HepG2 (cell line): ENCODE data around the gene IL21R. TPM values are rescaled to one million over a fixed set of nuclear protein-coding genes. Genes with fewer than 3 reads are reported as not detected.

Experiments used
- ATAC-seq: fragments of 200-7000 bp; cut with Tn5 transposase; 3 replicates; pipeline ENCODE4 v1.9.1; 2020; ENCODE audit warnings: mild to moderate bottlenecking, moderate library complexity
- BruUV-seq: library from RNA; stranded (reverse); fragments of 400-500 nt; replicated peaks from 2 replicates; lab custom pipeline; 2021; lab: Mats Ljungman, UMichigan
- CTCF ChIA-PET: fragments of 300-600 bp; formaldehyde crosslinking; extraction: SDS; loops from one replicate; lab custom pipeline; 2021; ENCODE audit warnings: low total read pairs, inconsistent platforms, low intra/inter-chr PET ratio; lab: Yijun Ruan, JAX
- POLR2A ChIA-PET: fragments of 350-600 bp; sonication (Branson Sonifier 250); formaldehyde crosslinking; loops from one replicate; lab custom pipeline; 2020; ENCODE audit warnings: antibody characterized with exemption, inconsistent platforms; lab: Yijun Ruan, JAX
- DNase-seq: peaks from one replicate; pipeline ENCODE4 v3.0.0-alpha.2; 2015; ENCODE audit warnings: low spot score
- FAIRE-seq: peaks from 3 replicates; lab custom pipeline; 2011; peaks lifted over from hg19 to GRCh38; lab: Jason Lieb, UNC
- H2AFZ ChIP-seq: one replicate; pipeline ENCODE4 v1.6.1; 2011; ENCODE audit warnings: low read length, inconsistent platforms
- H3K27ac ChIP-seq: fragments of 300-600 bp; 3 replicates; pipeline ENCODE4 v1.8.0; 2011; ENCODE audit warnings: mixed run types, mild to moderate bottlenecking, mixed read lengths, low read length, inconsistent platforms; ENCODE audit not compliant: insufficient read depth; ENCODE audit errors: extremely low read length
- H3K27me3 ChIP-seq, 2 experiments: fragments of 200-600 bp in 1 of 2; 2 replicates in 1 of 2; 3 replicates in 1 of 2; pipeline versions ENCODE4 v1.6.0 to v1.8.0; 2011; ENCODE audit warnings: low read length in 2 of 2, mild to moderate bottlenecking in 2 of 2, moderate library complexity in 2 of 2, inconsistent platforms in 1 of 2; ENCODE audit not compliant: insufficient read depth in 2 of 2, control insufficient read depth in 1 of 2
- H3K36me3 ChIP-seq, 2 experiments: fragments of 200-600 bp in 1 of 2; replicated peaks in 1 of 2; 2 replicates in 1 of 2; 3 replicates in 1 of 2; pipeline versions ENCODE4 v1.5.1 to v1.8.0; 2011; ENCODE audit warnings: low read length in 2 of 2, inconsistent platforms in 1 of 2; ENCODE audit not compliant: insufficient read depth in 2 of 2, control insufficient read depth in 1 of 2
- H3K4me1 ChIP-seq: 2 replicates; pipeline ENCODE4 v1.5.1; 2012; ENCODE audit warnings: low read length, inconsistent platforms; ENCODE audit not compliant: insufficient read depth
- H3K4me2 ChIP-seq: 2 replicates; pipeline ENCODE4 v1.6.0; 2011; ENCODE audit warnings: low read depth, low read length, inconsistent platforms
- H3K4me3 ChIP-seq, 3 experiments: fragments of 200-600 bp in 1 of 3; sonication (generic), shearing (Covaris generic) in 1 of 3; replicated peaks in 1 of 3; 2 replicates each; pipeline ENCODE4 v1.5.1; 2011 to 2016; ENCODE audit warnings: low read length in 3 of 3, inconsistent platforms in 2 of 3, low read depth in 2 of 3, mild to moderate bottlenecking in 2 of 3, control low read depth in 1 of 3, mixed read lengths in 1 of 3; ENCODE audit not compliant: insufficient read depth in 1 of 3
- H3K79me2 ChIP-seq: one replicate; pipeline ENCODE4 v1.6.1; 2011; ENCODE audit warnings: low read length, inconsistent platforms; ENCODE audit not compliant: insufficient read depth
- H3K9ac ChIP-seq: 2 replicates; pipeline ENCODE4 v1.6.0; 2011; ENCODE audit warnings: mild to moderate bottlenecking, low read depth, low read length, inconsistent platforms; ENCODE audit not compliant: insufficient read depth
- H3K9me3 ChIP-seq: 2 replicates; pipeline ENCODE4 v1.5.1; 2012; ENCODE audit warnings: mild to moderate bottlenecking, low read length
- H4K20me1 ChIP-seq: 2 replicates; pipeline ENCODE4 v1.6.0; 2011; ENCODE audit warnings: inconsistent platforms, mild to moderate bottlenecking, low read length, moderate library complexity; ENCODE audit not compliant: insufficient read depth
- ATRX ChIP-seq: sonication (generic); formaldehyde crosslinking; IDR thresholded peaks from 2 replicates; pipeline ENCODE4 v1.4.0; 2020; ENCODE audit warnings: missing genetic modification reagents, borderline replicate concordance
- CBX1 ChIP-seq: IDR thresholded peaks from one replicate; pipeline ENCODE4 v1.6.1; 2016; ENCODE audit warnings: antibody characterized with exemption, low read depth
- IKZF5 ChIP-seq: IDR thresholded peaks from 2 replicates; pipeline ENCODE4 v1.6.1; 2018; ENCODE audit warnings: missing genetic modification reagents, mild to moderate bottlenecking, missing compliant biosample characterization
- KDM5A ChIP-seq: fragments of 200-600 bp; sonication (generic); IDR thresholded peaks from 2 replicates; pipeline ENCODE4 v1.7.0; 2018; ENCODE audit warnings: antibody characterized with exemption, mild to moderate bottlenecking, low read length, borderline replicate concordance
- MEIS1 ChIP-seq: sonication (generic); formaldehyde crosslinking; IDR thresholded peaks from 2 replicates; pipeline ENCODE4 v1.9.0; 2021; ENCODE audit warnings: mild to moderate bottlenecking, missing genetic modification reagents, moderate library complexity, borderline replicate concordance
- NKX3-1 ChIP-seq: sonication (generic); formaldehyde crosslinking; IDR thresholded peaks from 2 replicates; pipeline ENCODE4 v1.5.0; 2020; ENCODE audit warnings: missing genetic modification reagents
- SAFB2 ChIP-seq: sonication (generic); formaldehyde crosslinking; IDR thresholded peaks from 2 replicates; pipeline ENCODE4 v1.5.1; 2020; ENCODE audit warnings: missing genetic modification reagents, low read depth, mild to moderate bottlenecking, borderline replicate concordance
- ZFP1 ChIP-seq: IDR thresholded peaks from 2 replicates; pipeline ENCODE4 v1.6.1; 2016
- ZNF747 ChIP-seq: sonication (generic); formaldehyde crosslinking; IDR thresholded peaks from 2 replicates; pipeline ENCODE4 v1.8.1; 2023; ENCODE audit warnings: missing genetic modification reagents, mild to moderate bottlenecking, borderline replicate concordance
- ZNF766 ChIP-seq: sonication (generic); formaldehyde crosslinking; IDR thresholded peaks from 2 replicates; pipeline ENCODE4 v1.5.0; 2020; ENCODE audit warnings: missing genetic modification reagents, borderline replicate concordance
- WGBS: methylation state at CpG from one replicate; pipeline ENCODE4 v1.1.6; 2017; ENCODE audit warnings: low lambda C conversion rate; 5-methylcytosine and 5-hydroxymethylcytosine counted together
- in situ Hi-C: cut with HindIII; loops from 2 replicates; pipeline ENCODE4 v1.10.0; 2017; ENCODE audit warnings: low pct_unique_long_range_greater_than_20kb; ENCODE audit not compliant: extremely low pct_ligation_motif_present
- intact Hi-C: fragments of 100-400 bp; cut with micrococcal nuclease; formaldehyde crosslinking; loops from one replicate; pipeline ENCODE4 v1.10.0; 2022; ENCODE audit not compliant: unreplicated experiment
- polyA plus RNA-seq, 8 experiments: library from polyadenylated mRNA; depleted of rRNA in 3 of 8; stranded (reverse) in 7 of 8; unstranded in 1 of 8; fragments of >200 nt; fragmentation: Illumina TruSeq in 4 of 8; extraction: Trizol in 4 of 8; gene quantifications; 2 replicates each; pipeline versions ENCODE4 v1.2.1 to v1.2.3, GENCODE V29; 2011 to 2016; ENCODE audit warnings: low read depth in 4 of 8, missing spikeins in 1 of 8, mixed read lengths in 1 of 8; ENCODE audit not compliant: insufficient read depth in 1 of 8
- total RNA-seq, 5 experiments: library from RNA; depleted of rRNA; stranded (reverse); fragments of >200 nt; fragmentation: Illumina TruSeq; extraction: Trizol; gene quantifications; 2 replicates each; pipeline ENCODE4 v1.2.3, GENCODE V29; 2016; ENCODE audit warnings: low read depth in 1 of 5
- TF ChIP-seq, protein P1 (sequence below): sonication (generic); formaldehyde crosslinking; conservative IDR thresholded peaks from 2 replicates; pipeline ENCODE4 v1.4.0; 2020; ENCODE audit warnings: missing genetic modification reagents
- TF ChIP-seq, protein P2 (sequence below): sonication (generic); formaldehyde crosslinking; IDR thresholded peaks from 2 replicates; pipeline ENCODE4 v1.5.0; 2020; ENCODE audit warnings: missing genetic modification reagents
- TF ChIP-seq, protein P3 (sequence below): IDR thresholded peaks from 2 replicates; pipeline ENCODE4 v1.6.1; 2016; ENCODE audit warnings: control low read depth

The IL21R gene
- total and polyA plus RNA-seq, 2 of the 13 experiments (the other 11 are each of a cell fraction or from before 2014, with no cell fraction given), result 0.49 to 0.64 TPM

DNA sequence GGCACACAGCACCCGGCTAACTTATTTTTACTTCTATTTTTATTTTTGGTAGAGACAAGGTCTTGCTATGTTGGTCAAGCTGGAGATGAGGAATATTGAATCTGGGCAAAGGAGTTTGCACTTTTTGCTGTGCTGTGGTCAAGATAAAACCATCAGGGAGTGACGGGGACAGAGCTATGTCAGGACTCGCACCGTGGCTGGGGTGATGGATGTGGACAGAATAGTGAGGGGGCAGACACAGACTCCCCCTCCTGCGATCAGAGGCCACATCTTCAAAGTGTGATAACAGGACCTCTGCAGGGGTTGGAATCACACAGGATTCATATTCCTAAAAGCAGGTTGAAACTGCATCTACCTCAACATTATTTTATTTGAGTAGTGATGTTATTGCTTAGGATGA, 25.6 kb downstream of the IL21R start:
- H3K27ac ChIP-seq, result no peak overlapping the region
- peaks cover 6% of the 10 kb centered on the region; the same call in 1 of the 2 replicates for H3K9me3 ChIP-seq
- DNase-seq (no peak), FAIRE-seq (no peak), ATAC-seq (no peak)
- in situ Hi-C loops (no loop called here), intact Hi-C loops (no loop called here)
- no peaks in the 10 kb centered on the region for H3K36me3 ChIP-seq
- POLR2A ChIA-PET, result no interaction called here
- no peak overlapping the region for H3K9ac ChIP-seq
- CTCF ChIA-PET, result no interaction called here
- H3K27me3 ChIP-seq, result peaks cover 0 to 13% of the 10 kb centered on the region in 2 experiments; a peak in 3 of 5 replicates
- no peaks in the 10 kb centered on the region for H3K79me2 ChIP-seq
- BruUV-seq, result no TSS peak
- H3K4me3 ChIP-seq, result peak overlapping the region in 1 of 3 experiments; percentile 17; a peak in 1 of 6 replicates
- H4K20me1 ChIP-seq, result no peaks in the 10 kb centered on the region
- 16% methylated on average over 5 of the region's 5 CpGs for WGBS
- H3K4me2 ChIP-seq, result peak overlapping the region; percentile 30
- TF ChIP-seq ATRX (CRISPR knock-in tag) (no peak), MEIS1 (no peak), ZNF766 (CRISPR knock-in tag) (no peak), IKZF5 (no peak), NKX3-1 (CRISPR knock-in tag) (no peak), ZNF747 (CRISPR knock-in tag) (no peak), SAFB2 (no peak), ZFP1 (CRISPR knock-in tag) (no peak), CBX1 (no peak), KDM5A (no peak)
- TF ChIP-seq, protein P1, sequence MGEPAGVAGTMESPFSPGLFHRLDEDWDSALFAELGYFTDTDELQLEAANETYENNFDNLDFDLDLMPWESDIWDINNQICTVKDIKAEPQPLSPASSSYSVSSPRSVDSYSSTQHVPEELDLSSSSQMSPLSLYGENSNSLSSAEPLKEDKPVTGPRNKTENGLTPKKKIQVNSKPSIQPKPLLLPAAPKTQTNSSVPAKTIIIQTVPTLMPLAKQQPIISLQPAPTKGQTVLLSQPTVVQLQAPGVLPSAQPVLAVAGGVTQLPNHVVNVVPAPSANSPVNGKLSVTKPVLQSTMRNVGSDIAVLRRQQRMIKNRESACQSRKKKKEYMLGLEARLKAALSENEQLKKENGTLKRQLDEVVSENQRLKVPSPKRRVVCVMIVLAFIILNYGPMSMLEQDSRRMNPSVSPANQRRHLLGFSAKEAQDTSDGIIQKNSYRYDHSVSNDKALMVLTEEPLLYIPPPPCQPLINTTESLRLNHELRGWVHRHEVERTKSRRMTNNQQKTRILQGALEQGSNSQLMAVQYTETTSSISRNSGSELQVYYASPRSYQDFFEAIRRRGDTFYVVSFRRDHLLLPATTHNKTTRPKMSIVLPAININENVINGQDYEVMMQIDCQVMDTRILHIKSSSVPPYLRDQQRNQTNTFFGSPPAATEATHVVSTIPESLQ (CRISPR knock-in tag), result no peak
- TF ChIP-seq, protein P2, sequence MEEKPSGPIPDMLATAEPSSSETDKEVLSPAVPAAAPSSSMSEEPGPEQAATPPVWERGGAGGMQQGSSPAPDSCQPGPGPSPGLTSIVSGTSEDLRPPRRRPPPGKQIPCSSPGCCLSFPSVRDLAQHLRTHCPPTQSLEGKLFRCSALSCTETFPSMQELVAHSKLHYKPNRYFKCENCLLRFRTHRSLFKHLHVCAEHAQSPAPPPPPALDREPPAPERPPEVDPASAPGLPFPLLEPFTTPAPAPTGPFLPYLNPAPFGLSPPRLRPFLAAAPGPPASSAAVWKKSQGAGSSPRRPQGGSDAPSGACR, result no peak
- TF ChIP-seq, protein P3, sequence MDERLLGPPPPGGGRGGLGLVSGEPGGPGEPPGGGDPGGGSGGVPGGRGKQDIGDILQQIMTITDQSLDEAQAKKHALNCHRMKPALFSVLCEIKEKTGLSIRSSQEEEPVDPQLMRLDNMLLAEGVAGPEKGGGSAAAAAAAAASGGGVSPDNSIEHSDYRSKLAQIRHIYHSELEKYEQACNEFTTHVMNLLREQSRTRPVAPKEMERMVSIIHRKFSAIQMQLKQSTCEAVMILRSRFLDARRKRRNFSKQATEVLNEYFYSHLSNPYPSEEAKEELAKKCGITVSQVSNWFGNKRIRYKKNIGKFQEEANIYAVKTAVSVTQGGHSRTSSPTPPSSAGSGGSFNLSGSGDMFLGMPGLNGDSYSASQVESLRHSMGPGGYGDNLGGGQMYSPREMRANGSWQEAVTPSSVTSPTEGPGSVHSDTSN (CRISPR knock-in tag), result no peak
- H3K4me1 ChIP-seq, result 0 out of 2 replicates have a peak, but pooled peaks cover 10% of the 10 kb centered on the region
- no peak overlapping the region for H2AFZ ChIP-seq
